B cell (primary cell): ENCODE results near the gene WDR11. TPM values are rescaled to one million over a fixed set of nuclear protein-coding genes. Genes with fewer than 3 reads are reported as not detected.

Experiments
- ATAC-seq: fragments of 200-7000 bp; cut with Tn5 transposase; one replicate; pipeline ENCODE4 v1.10.0; 2021; ENCODE audit warnings: low read depth, mild to moderate bottlenecking, moderate number of reproducible peaks, moderate library complexity
- CTCF ChIA-PET: fragments of 350-600 bp; sonication (Branson Sonifier 250); formaldehyde crosslinking; loops from one replicate; lab custom pipeline; 2021; ENCODE audit warnings: antibody characterized with exemption, inconsistent platforms; lab: Charles Lee
- POLR2A ChIA-PET: fragments of 350-600 bp; sonication (Branson Sonifier 250); formaldehyde crosslinking; loops from one replicate; lab custom pipeline; 2021; ENCODE audit warnings: antibody characterized with exemption; lab: Charles Lee
- DNase-seq: peaks from one replicate; pipeline ENCODE4 v3.0.0; 2013
- H2AFZ ChIP-seq: 2 replicates; pipeline ENCODE4 v1.6.1; 2012; ENCODE audit warnings: mild to moderate bottlenecking, low read depth, low read length; ENCODE audit not compliant: insufficient read depth, poor library complexity, severe bottlenecking
- H3K27ac ChIP-seq, 2 donors: 1 replicate in 1 of 2; 2 replicates in 1 of 2; pipeline ENCODE4 v1.5.1; 2012 to 2013; ENCODE audit warnings: low read length in 2 of 2, mild to moderate bottlenecking in 2 of 2, moderate library complexity in 1 of 2
- H3K27me3 ChIP-seq, 4 experiments: fragments of 200-600 bp in 1 of 4; sonication (generic) in 1 of 4; replicated peaks in 1 of 4; 1 replicate in 2 of 4; 2 replicates in 2 of 4; pipeline versions ENCODE4 v1.6.1 to v1.7.0; 2013 to 2016; ENCODE audit warnings: low read length in 3 of 4, mild to moderate bottlenecking in 2 of 4, mixed read lengths in 1 of 4, moderate library complexity in 1 of 4; ENCODE audit not compliant: insufficient read depth in 4 of 4, control insufficient read depth in 3 of 4; ENCODE audit errors: control extremely low read depth in 1 of 4
- H3K36me3 ChIP-seq, 2 experiments: replicated peaks in 1 of 2; 1 replicate in 1 of 2; 2 replicates in 1 of 2; pipeline versions ENCODE4 v1.6.1 to v1.7.1; 2013; ENCODE audit warnings: low read length in 1 of 2; ENCODE audit not compliant: insufficient read depth in 2 of 2, control insufficient read depth in 1 of 2; ENCODE audit errors: control extremely low read depth in 1 of 2, extremely low read depth in 1 of 2
- H3K4me1 ChIP-seq, 2 donors: fragments of 200-600 bp in 1 of 2; sonication (generic) in 1 of 2; 1 replicate in 1 of 2; 2 replicates in 1 of 2; pipeline versions ENCODE4 v1.5.1 to v1.6.1; 2013 to 2017; ENCODE audit warnings: low read length in 2 of 2; ENCODE audit not compliant: control insufficient read depth in 2 of 2, insufficient read depth in 2 of 2
- H3K4me2 ChIP-seq: replicated peaks from 2 replicates; pipeline ENCODE3; 2012; ENCODE audit warnings: mild to moderate bottlenecking, low read depth, low read length; ENCODE audit not compliant: poor library complexity, severe bottlenecking
- H3K4me3 ChIP-seq, 5 experiments: fragments of 200-600 bp in 1 of 5; sonication (generic) in 1 of 5; 1 replicate in 3 of 5; 2 replicates in 2 of 5; pipeline versions ENCODE4 v1.5.1 to v1.7.0; 2011 to 2016; ENCODE audit warnings: low read length in 4 of 5, mild to moderate bottlenecking in 4 of 5, low read depth in 2 of 5, control low read depth in 1 of 5, moderate library complexity in 1 of 5; ENCODE audit not compliant: insufficient read depth in 1 of 5; ENCODE audit errors: control extremely low read depth in 1 of 5, extremely low read depth in 1 of 5
- H3K79me2 ChIP-seq: fragments of 200-600 bp; sonication (generic); one replicate; pipeline ENCODE4 v1.6.0; 2016; ENCODE audit warnings: low read length; ENCODE audit not compliant: control insufficient read depth, insufficient read depth
- H3K9ac ChIP-seq: fragments of 200-600 bp; sonication (generic); 2 replicates; pipeline ENCODE4 v1.6.1; 2017; ENCODE audit warnings: mild to moderate bottlenecking, low read length, moderate library complexity
- H3K9me3 ChIP-seq, 3 donors: one replicate each; pipeline versions ENCODE4 v1.6.1 to v1.7.1; 2013; ENCODE audit warnings: low read length in 2 of 3; ENCODE audit not compliant: control insufficient read depth in 2 of 3, insufficient read depth in 1 of 3; ENCODE audit errors: control extremely low read depth in 1 of 3
- H4K20me1 ChIP-seq: 2 replicates; pipeline ENCODE4 v1.6.0; 2012; ENCODE audit warnings: mild to moderate bottlenecking, low read length; ENCODE audit not compliant: insufficient read depth, control insufficient read depth, poor library complexity, severe bottlenecking
- H3K27ac Mint-ChIP-seq: one replicate; pipeline ENCODE4 v1.8.0; 2021; ENCODE audit warnings: mixed read lengths
- H3K27me3 Mint-ChIP-seq: one replicate; pipeline ENCODE4 v1.8.0; 2021; ENCODE audit warnings: mixed read lengths
- H3K4me1 Mint-ChIP-seq: one replicate; pipeline ENCODE4 v1.8.0; 2021; ENCODE audit warnings: mixed read lengths
- H3K4me3 Mint-ChIP-seq: one replicate; pipeline ENCODE4 v1.8.0; 2021; ENCODE audit warnings: mixed read lengths
- H3K9me3 Mint-ChIP-seq: one replicate; pipeline ENCODE4 v1.8.0; 2022; ENCODE audit warnings: mixed read lengths; ENCODE audit not compliant: insufficient read depth
- EZH2 ChIP-seq: IDR thresholded peaks from 2 replicates; pipeline ENCODE4 v1.6.1; 2012; ENCODE audit warnings: borderline replicate concordance, low read depth, mild to moderate bottlenecking, moderate library complexity, low read length; ENCODE audit not compliant: insufficient read depth, poor library complexity, severe bottlenecking
- WGBS: methylation state at CpG from one replicate; pipeline ENCODE4 v1.1.5; 2013; ENCODE audit warnings: missing lambda C conversion rate; ENCODE audit not compliant: insufficient coverage; 5-methylcytosine and 5-hydroxymethylcytosine counted together
- intact Hi-C: fragments of 100-400 bp; cut with micrococcal nuclease; formaldehyde crosslinking; loops from one replicate; pipeline ENCODE4 v1.10.0; 2022
- polyA plus RNA-seq: library from polyadenylated mRNA; depleted of rRNA; stranded (reverse); fragments of >200 nt; gene quantifications from 2 replicates; pipeline ENCODE4 v1.2.3, GENCODE V29; 2012
- total RNA-seq, 2 donors: library from RNA; stranded (reverse); fragments of 120-200 nt in 1 of 2; gene quantifications; 1 replicate in 1 of 2; 2 replicates in 1 of 2; pipeline versions ENCODE4 v1.2.3 to v1.2.4, GENCODE V29; 2013 to 2022
- TF ChIP-seq, protein P1 (sequence below): fragments of 200-600 bp; IDR thresholded peaks from one replicate; pipeline ENCODE4 v1.8.0; 2022; ENCODE audit warnings: antibody characterized with exemption, mild to moderate bottlenecking

Gene WDR11
- total and polyA plus RNA-seq, 2 donors (not counting 1 experiment from before 2014, with no cell fraction given), result 94.4 to 230 TPM

DNA sequence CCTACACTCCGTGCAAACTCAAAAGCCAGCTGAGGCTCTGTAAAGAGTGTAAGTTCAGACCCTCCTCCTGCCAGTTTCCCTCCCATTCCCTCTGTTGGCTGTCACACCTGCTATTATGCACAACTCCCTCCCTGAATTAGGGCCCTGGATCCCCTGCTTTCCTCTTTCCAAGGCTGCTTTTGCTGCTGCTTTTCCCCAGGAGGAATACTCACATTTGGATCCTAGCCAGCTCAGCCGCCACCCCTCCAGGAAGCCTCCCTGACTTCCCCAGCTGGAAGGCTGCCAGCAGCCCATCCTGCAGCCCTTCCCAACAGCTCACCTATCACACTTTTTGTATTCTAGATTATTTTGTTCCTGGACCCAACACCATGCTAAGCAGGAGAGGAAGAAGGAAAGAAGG lies 40.9 kb upstream of the WDR11 start:
- no peak for DNase-seq
- H3K27ac ChIP-seq, result no peak overlapping the region
- Mint-ChIP-seq H3K27ac (no peak overlapping the region), H3K4me3 (no peak overlapping the region), H3K4me1 (no peaks in the 10 kb centered on the region), H3K9me3 (peaks cover 5% of the 10 kb centered on the region), H3K27me3 (peaks cover 5% of the 10 kb centered on the region)
- CTCF ChIA-PET, result no interaction called here
- H2AFZ ChIP-seq, result no peak overlapping the region
- no peak for TF ChIP-seq EZH2
- TF ChIP-seq, protein P1, sequence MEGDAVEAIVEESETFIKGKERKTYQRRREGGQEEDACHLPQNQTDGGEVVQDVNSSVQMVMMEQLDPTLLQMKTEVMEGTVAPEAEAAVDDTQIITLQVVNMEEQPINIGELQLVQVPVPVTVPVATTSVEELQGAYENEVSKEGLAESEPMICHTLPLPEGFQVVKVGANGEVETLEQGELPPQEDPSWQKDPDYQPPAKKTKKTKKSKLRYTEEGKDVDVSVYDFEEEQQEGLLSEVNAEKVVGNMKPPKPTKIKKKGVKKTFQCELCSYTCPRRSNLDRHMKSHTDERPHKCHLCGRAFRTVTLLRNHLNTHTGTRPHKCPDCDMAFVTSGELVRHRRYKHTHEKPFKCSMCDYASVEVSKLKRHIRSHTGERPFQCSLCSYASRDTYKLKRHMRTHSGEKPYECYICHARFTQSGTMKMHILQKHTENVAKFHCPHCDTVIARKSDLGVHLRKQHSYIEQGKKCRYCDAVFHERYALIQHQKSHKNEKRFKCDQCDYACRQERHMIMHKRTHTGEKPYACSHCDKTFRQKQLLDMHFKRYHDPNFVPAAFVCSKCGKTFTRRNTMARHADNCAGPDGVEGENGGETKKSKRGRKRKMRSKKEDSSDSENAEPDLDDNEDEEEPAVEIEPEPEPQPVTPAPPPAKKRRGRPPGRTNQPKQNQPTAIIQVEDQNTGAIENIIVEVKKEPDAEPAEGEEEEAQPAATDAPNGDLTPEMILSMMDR, result no peak
- H3K9me3 ChIP-seq, result no peaks in the 10 kb centered on the region
- intact Hi-C loops, result no loop called here
- H3K4me3 ChIP-seq, result no peak overlapping the region
- H3K79me2 ChIP-seq, result no peaks in the 10 kb centered on the region
- no peak overlapping the region for H3K4me2 ChIP-seq
- H3K4me1 ChIP-seq, result no peaks in the 10 kb centered on the region
- no peaks in the 10 kb centered on the region for H3K36me3 ChIP-seq
- no peak for ATAC-seq
- 44% methylated on average over 2 of the region's 2 CpGs for WGBS
- POLR2A ChIA-PET, result no interaction called here
- H3K9ac ChIP-seq, result no peak overlapping the region
- no peaks in the 10 kb centered on the region for H4K20me1 ChIP-seq
- peaks cover 0 to 2% (median 0%) of the 10 kb centered on the region in 4 experiments for H3K27me3 ChIP-seq

DNA sequence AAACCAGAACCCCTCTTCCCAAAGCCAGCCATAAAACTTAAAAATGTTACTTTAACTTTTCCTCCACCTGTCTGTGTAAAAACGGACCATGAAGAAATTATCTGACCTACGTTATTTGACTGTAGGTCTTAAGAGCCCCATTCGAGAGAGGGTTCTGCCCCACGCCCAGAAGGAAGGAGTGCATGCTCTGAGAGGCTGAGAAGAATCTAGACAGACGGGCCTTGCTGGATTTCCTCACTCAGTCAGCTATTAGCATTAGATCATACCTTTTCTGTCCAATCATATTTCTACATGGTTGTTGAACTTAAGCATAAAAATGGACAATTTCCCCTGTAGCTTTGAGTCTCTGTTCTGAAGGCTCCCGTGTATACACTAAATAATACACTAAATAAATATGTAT lies 38.1 kb upstream of the WDR11 start:
- H3K4me3 Mint-ChIP-seq, result no peak overlapping the region
- no peaks in the 10 kb centered on the region for H3K4me1 ChIP-seq
- POLR2A ChIA-PET, result no interaction called here
- ATAC-seq (no peak), DNase-seq (no peak)
- H4K20me1 ChIP-seq, result no peaks in the 10 kb centered on the region
- no peak overlapping the region for H2AFZ ChIP-seq
- H3K27ac ChIP-seq, result no peak overlapping the region
- no peak overlapping the region for H3K4me2 ChIP-seq
- H3K27me3 ChIP-seq, result peaks cover 0 to 4% (median 1%) of the 10 kb centered on the region in 4 experiments
- peaks cover 10% of the 10 kb centered on the region for H3K9me3 Mint-ChIP-seq
- H3K4me1 Mint-ChIP-seq, result no peaks in the 10 kb centered on the region
- peaks cover 0 to 3% (median 0%) of the 10 kb centered on the region in 3 donors for H3K9me3 ChIP-seq
- TF ChIP-seq, protein P1, result no peak
- TF ChIP-seq EZH2, result no peak
- intact Hi-C loops, result no loop called here
- H3K27me3 Mint-ChIP-seq, result peaks cover 8% of the 10 kb centered on the region
- no peak overlapping the region for H3K9ac ChIP-seq
- H3K79me2 ChIP-seq, result no peaks in the 10 kb centered on the region
- no peaks in the 10 kb centered on the region for H3K36me3 ChIP-seq
- H3K27ac Mint-ChIP-seq, result no peak overlapping the region
- 91% methylated on average over 3 of the region's 6 CpGs for WGBS
- CTCF ChIA-PET, result no interaction called here
- no peak overlapping the region for H3K4me3 ChIP-seq
